ENCODE data around the gene PPAN.

- TF ChIP-seq POLR2A (IDR thresholded peaks at IDR 0.05) (no peak), CTCF (IDR thresholded peaks at IDR 0.05) (no peak), EP300 (IDR thresholded peaks at IDR 0.05) (no peak)
Observed at GRCh38 chr19:10134040-10134439, 27.9 kb downstream of the PPAN start.

Measured in ovary (tissue), 3 donors.